Activated T-helper 2 cell treated with anti-CD3 and anti-CD28 coated beads, Interferon-gamma antibody, Interleukin-2, Interleukin-4, amounts not matched to agents 10 μg/mL and 5 μg/mL and 100 μg/mL, durations not matched to agents 14 hours and 24 hours and 36 hours (primary cell): ENCODE results near the gene MAP3K8. TPM values are rescaled to one million over a fixed set of nuclear protein-coding genes. Genes with fewer than 3 reads are reported as not detected.

Experiments used
- DNase-seq: peaks from one replicate; pipeline ENCODE4 v3.0.0; 2021; ENCODE audit warnings: low spot score
- H3K27ac Mint-ChIP-seq: one replicate; pipeline ENCODE4 v1.8.0; 2021; ENCODE audit warnings: mixed read lengths
- H3K27me3 Mint-ChIP-seq: one replicate; pipeline ENCODE4 v1.8.0; 2021; ENCODE audit warnings: low read depth, mixed read lengths
- H3K36me3 Mint-ChIP-seq: one replicate; pipeline ENCODE4 v1.8.0; 2021; ENCODE audit warnings: low read depth, mixed read lengths
- H3K4me1 Mint-ChIP-seq: one replicate; pipeline ENCODE4 v1.8.0; 2021; ENCODE audit warnings: low read depth, mixed read lengths
- H3K4me3 Mint-ChIP-seq: one replicate; pipeline ENCODE4 v1.8.0; 2021; ENCODE audit warnings: low read depth, mild to moderate bottlenecking, moderate library complexity, mixed read lengths
- H3K9me3 Mint-ChIP-seq: one replicate; pipeline ENCODE4 v1.8.0; 2021; ENCODE audit warnings: mixed read lengths
- intact Hi-C: fragments of 100-400 bp; cut with micrococcal nuclease; formaldehyde crosslinking; loops from one replicate; pipeline ENCODE4 v1.15.1; 2023
- total RNA-seq: library from RNA; stranded (reverse); gene quantifications from 2 replicates; pipeline ENCODE4 v1.2.3, GENCODE V29; 2022

Gene MAP3K8
- total RNA-seq, 1 donor from 2014 or later = 33.5 TPM

GRCh38 chr10:30490289-30491000 lies 56.5 kb downstream of the MAP3K8 start:
- Mint-ChIP-seq H3K4me3 (no peak overlapping the region), H3K9me3 (no peaks in the 10 kb centered on the region), H3K27me3 (peaks cover 26% of the 10 kb centered on the region), H3K4me1 (peaks cover 46% of the 10 kb centered on the region), H3K27ac (peak overlapping the region; percentile 19), H3K36me3 (no peaks in the 10 kb centered on the region)
- no peak for DNase-seq
- intact Hi-C loops = loop anchor here (5.0 kb wide), 1 partner anchor 42 kb away; no protein-coding TSS in a partner anchor

- DNase-seq = no peak
- no peak overlapping the region for H3K4me3 Mint-ChIP-seq
- peaks cover 26% of the 10 kb centered on the region for H3K27me3 Mint-ChIP-seq
- no peaks in the 10 kb centered on the region for H3K9me3 Mint-ChIP-seq
- peaks cover 49% of the 10 kb centered on the region for H3K4me1 Mint-ChIP-seq
- no peak overlapping the region for H3K27ac Mint-ChIP-seq
- no peaks in the 10 kb centered on the region for H3K36me3 Mint-ChIP-seq
- intact Hi-C loops = loop anchor here (5.0 kb wide), 1 partner anchor 41 kb away; no protein-coding TSS in a partner anchor
These were observed 57.4 kb downstream of the MAP3K8 start for GRCh38 chr10:30491204-30491915.

GRCh38 chr10:30491916-30492515 lies 58.0 kb downstream of the MAP3K8 start:
- intact Hi-C loops = loop anchor here (5.0 kb wide), 1 partner anchor 40 kb away; no protein-coding TSS in a partner anchor
- no peaks in the 10 kb centered on the region for H3K36me3 Mint-ChIP-seq
- peaks cover 53% of the 10 kb centered on the region for H3K4me1 Mint-ChIP-seq
- no peak overlapping the region for H3K4me3 Mint-ChIP-seq
- DNase-seq = no peak
- H3K9me3 Mint-ChIP-seq = no peaks in the 10 kb centered on the region
- peaks cover 26% of the 10 kb centered on the region for H3K27me3 Mint-ChIP-seq
- no peak overlapping the region for H3K27ac Mint-ChIP-seq

GRCh38 chr10:30493609-30494530 lies 59.9 kb downstream of the MAP3K8 start:
- no peak for DNase-seq
- Mint-ChIP-seq H3K27me3 (peaks cover 19% of the 10 kb centered on the region), H3K4me1 (peaks cover 71% of the 10 kb centered on the region), H3K36me3 (no peaks in the 10 kb centered on the region), H3K9me3 (no peaks in the 10 kb centered on the region), H3K27ac (no peak overlapping the region), H3K4me3 (no peak overlapping the region)
- intact Hi-C loops = loop anchor here (5.0 kb wide), 1 partner anchor 38 kb away; no protein-coding TSS in a partner anchor

GRCh38 chr10:30494558-30494957 lies 60.6 kb downstream of the MAP3K8 start:
- Mint-ChIP-seq H3K4me1 (peaks cover 73% of the 10 kb centered on the region), H3K27ac (no peak overlapping the region), H3K36me3 (no peaks in the 10 kb centered on the region), H3K9me3 (no peaks in the 10 kb centered on the region), H3K4me3 (no peak overlapping the region), H3K27me3 (peaks cover 16% of the 10 kb centered on the region)
- intact Hi-C loops = loop anchor here (5.0 kb wide), 1 partner anchor 38 kb away; no protein-coding TSS in a partner anchor
- no peak for DNase-seq

- peaks cover 75% of the 10 kb centered on the region for H3K4me1 Mint-ChIP-seq
- peaks cover 9% of the 10 kb centered on the region for H3K27me3 Mint-ChIP-seq
- no peaks in the 10 kb centered on the region for H3K36me3 Mint-ChIP-seq
- intact Hi-C loops = no loop called here
- no peak overlapping the region for H3K27ac Mint-ChIP-seq
- no peak for DNase-seq
- H3K4me3 Mint-ChIP-seq = no peak overlapping the region
- H3K9me3 Mint-ChIP-seq = no peaks in the 10 kb centered on the region
These were observed 61.7 kb downstream of the MAP3K8 start for GRCh38 chr10:30495687-30496086.

GRCh38 chr10:30499816-30500215 lies 65.8 kb downstream of the MAP3K8 start:
- Mint-ChIP-seq H3K36me3 (no peaks in the 10 kb centered on the region), H3K4me3 (no peak overlapping the region), H3K27me3 (peaks cover 5% of the 10 kb centered on the region), H3K9me3 (no peaks in the 10 kb centered on the region), H3K4me1 (peaks cover 74% of the 10 kb centered on the region), H3K27ac (no peak overlapping the region)
- no peak for DNase-seq
- intact Hi-C loops = loop anchor here (2.0 kb wide), 1 partner anchor 29 kb away; no protein-coding TSS in a partner anchor

GRCh38 chr10:30500534-30500933 lies 66.5 kb downstream of the MAP3K8 start:
- H3K9me3 Mint-ChIP-seq = no peaks in the 10 kb centered on the region
- H3K4me1 Mint-ChIP-seq = peaks cover 75% of the 10 kb centered on the region
- no peak overlapping the region for H3K4me3 Mint-ChIP-seq
- H3K36me3 Mint-ChIP-seq = no peaks in the 10 kb centered on the region
- H3K27ac Mint-ChIP-seq = peak overlapping the region; percentile 54
- DNase-seq = no peak
- intact Hi-C loops = loop anchor here (2.0 kb wide), 1 partner anchor 28 kb away; no protein-coding TSS in a partner anchor
- peaks cover 5% of the 10 kb centered on the region for H3K27me3 Mint-ChIP-seq

- DNase-seq = no peak
- intact Hi-C loops = loop anchor here (2.0 kb wide), 1 partner anchor 28 kb away; no protein-coding TSS in a partner anchor
- H3K36me3 Mint-ChIP-seq = no peaks in the 10 kb centered on the region
- peaks cover 5% of the 10 kb centered on the region for H3K27me3 Mint-ChIP-seq
- no peak overlapping the region for H3K4me3 Mint-ChIP-seq
- H3K27ac Mint-ChIP-seq = no peak overlapping the region
- peaks cover 78% of the 10 kb centered on the region for H3K4me1 Mint-ChIP-seq
- H3K9me3 Mint-ChIP-seq = no peaks in the 10 kb centered on the region
These were observed 67.0 kb downstream of the MAP3K8 start for GRCh38 chr10:30500963-30501504.

GRCh38 chr10:30502266-30503060 lies 68.5 kb downstream of the MAP3K8 start:
- H3K9me3 Mint-ChIP-seq = no peaks in the 10 kb centered on the region
- peak; percentile 65 for DNase-seq
- peaks cover 5% of the 10 kb centered on the region for H3K27me3 Mint-ChIP-seq
- no peaks in the 10 kb centered on the region for H3K36me3 Mint-ChIP-seq
- H3K27ac Mint-ChIP-seq = peak overlapping the region; percentile 48
- H3K4me1 Mint-ChIP-seq = peaks cover 75% of the 10 kb centered on the region
- peak overlapping the region; percentile 50 for H3K4me3 Mint-ChIP-seq
- intact Hi-C loops = loop anchor here (1.0 kb wide), 1 partner anchor 8 kb away; no protein-coding TSS in a partner anchor

- Mint-ChIP-seq H3K4me1 (peaks cover 62% of the 10 kb centered on the region), H3K9me3 (no peaks in the 10 kb centered on the region), H3K36me3 (no peaks in the 10 kb centered on the region), H3K27ac (no peak overlapping the region), H3K4me3 (no peak overlapping the region), H3K27me3 (peaks cover 2% of the 10 kb centered on the region)
- DNase-seq = no peak
- intact Hi-C loops = no loop called here
These were observed 69.8 kb downstream of the MAP3K8 start for GRCh38 chr10:30503700-30504266.
